HG03175 (cell line): Measurements from ENCODE around the gene ABHD16B.
A peak's percentile ranks its signal among the peaks of the same experiment; 100 is the strongest.
"Not testable (repeated sequence)": the region's sequence is repeated elsewhere in the genome, so short reads cannot be mapped to it uniquely, and the experiment has no call there.

Experiments
- ATAC-seq: cut with Tn5 transposase; IDR thresholded peaks from one replicate; pipeline ENCODE4 v1.9.1; 2021; ENCODE audit warnings: mild to moderate bottlenecking, moderate library complexity; ENCODE audit not compliant: unreplicated experiment

ABHD16B gene

GRCh38 chr20:63854069-63854765 is 7.1 kb upstream of the ABHD16B start:
- no peak for ATAC-seq

DNA sequence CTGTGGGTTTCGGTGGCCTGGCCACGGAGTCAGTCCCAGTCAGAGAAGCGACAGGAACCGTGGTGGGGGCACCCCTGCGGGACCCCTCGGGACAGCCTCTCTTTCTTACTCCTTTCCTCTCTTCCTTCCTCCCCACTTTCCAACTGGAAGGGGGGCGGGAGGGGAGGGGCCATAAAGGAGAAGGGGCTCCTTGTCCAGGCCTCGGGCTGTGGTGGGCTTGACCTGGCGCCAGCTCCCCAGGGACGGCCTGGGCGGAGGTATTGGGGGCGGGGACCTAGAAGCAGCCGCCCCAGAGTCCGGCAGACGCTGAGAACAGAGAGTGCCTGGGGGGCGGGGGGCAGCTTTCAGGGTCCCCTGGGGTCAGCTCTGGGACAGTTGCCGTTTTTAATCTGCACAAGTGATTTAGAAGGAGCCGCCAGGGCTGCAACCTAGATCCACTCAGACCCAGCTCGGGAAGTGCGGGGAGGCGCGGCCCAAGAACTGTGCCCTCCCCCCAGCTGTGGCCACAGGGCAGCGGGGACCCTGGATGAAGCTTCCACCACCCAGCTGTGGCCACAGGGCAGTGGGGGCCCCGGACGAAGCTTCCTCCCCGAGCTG is 6.4 kb upstream of the ABHD16B start:
- ATAC-seq = no peak

DNA sequence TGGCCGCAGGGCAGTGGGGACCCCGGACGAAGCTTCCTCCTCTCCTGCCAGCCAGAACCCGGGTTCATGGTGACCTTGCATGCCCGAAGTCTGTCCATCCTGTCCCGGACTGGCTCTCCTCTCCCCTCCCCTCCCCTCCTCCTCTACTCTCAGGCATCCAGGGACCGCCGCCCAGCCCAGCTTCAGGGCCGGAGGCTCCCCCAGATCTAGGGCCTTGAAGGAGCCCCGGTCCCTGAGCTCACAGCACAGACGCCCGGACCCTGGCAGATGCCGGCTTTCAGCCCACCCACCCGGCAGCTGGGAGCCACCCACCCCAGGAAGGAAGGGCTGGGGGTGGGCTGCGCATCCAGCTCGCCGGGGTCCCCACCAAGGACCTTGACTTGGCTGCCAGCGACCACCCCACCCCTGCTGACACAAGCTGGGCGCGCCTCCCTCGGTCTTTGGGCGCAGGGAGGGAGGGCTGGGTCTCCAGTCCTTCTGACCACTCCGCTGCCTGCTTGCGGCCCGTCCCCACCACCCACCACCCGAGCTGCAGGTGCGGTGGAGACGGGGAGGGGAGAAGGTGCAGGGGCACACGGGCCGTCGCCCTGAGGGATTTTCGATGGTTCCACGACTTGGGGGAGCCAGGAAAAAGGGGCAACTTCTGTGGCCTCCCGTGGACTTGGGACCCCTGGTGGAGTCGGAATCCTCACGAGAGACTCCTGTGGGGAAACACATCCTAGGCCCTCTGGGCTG is 5.8 kb upstream of the ABHD16B start:
- ATAC-seq = no peak

GRCh38 chr20:63856098-63856511 is 5.2 kb upstream of the ABHD16B start:
- ATAC-seq = no peak

GRCh38 chr20:63857764-63858392 is 3.4 kb upstream of the ABHD16B start:
- ATAC-seq = no peak

DNA sequence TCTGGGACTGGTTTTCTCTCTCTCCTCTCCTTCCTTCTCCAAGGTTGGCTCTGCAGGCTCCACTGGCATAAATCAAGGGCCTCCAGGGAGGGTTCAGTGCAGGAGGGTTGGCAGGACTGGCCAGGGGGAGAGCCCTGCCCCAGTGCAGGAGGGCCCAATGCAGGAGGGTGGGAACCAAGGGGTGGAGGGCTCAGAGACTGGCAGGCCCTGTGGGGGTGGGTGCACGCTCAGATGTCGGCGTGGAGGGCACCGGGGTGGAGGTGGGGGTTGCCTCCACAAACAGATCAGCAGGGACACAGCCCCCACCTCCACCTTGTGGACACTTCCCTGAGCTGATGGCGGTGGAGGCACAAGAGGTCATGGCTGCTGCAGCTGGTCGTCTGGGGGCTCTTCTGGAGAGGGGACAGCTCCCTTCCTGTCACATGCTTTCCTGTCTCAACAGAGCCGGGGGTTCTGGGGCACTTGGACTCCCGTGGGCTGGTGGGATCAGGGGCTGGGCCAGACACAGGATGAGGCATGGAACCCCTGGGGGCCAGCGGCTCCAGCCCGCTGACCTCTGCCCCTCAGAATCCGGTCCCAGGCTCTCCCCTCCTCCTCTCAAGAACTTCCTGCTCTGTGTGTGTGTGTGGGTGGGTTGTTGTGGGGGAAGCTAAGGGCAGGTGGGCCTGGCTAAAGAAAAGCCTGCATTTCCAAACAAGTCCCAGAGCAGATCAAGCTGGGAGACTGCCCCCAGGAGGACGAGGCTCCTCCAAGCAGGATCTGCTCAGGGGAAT is 2.7 kb upstream of the ABHD16B start:
- ATAC-seq = no peak

DNA sequence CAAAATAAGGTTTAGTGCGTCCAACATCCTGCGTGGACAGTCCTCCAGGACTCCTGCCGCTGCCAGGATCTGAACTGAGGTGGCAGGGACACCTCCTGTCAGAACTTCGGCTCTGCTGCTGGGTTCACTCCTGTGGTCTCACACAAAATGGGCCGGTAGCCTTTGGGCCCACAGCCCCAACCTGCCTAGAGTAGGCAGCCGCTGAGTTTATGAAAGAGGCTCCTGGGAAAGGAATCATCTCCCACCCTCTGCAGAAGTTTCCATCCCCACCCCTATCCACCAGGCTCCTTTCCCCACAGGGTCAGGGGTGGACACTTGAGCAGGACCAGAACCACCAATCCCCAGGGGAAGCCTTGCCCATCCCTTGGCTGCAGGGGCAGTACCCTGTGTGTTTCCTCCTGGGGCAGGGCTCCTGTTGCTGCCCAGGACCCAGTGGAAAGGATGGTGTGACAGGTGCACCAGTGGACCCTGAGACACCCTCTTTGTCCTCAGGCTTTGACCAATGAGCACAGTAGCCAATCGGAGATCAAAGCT is 2.1 kb upstream of the ABHD16B start:
- ATAC-seq = no peak

- no peak for ATAC-seq
Observed at GRCh38 chr20:63860325-63861051, 810 bp upstream of the ABHD16B start.

DNA sequence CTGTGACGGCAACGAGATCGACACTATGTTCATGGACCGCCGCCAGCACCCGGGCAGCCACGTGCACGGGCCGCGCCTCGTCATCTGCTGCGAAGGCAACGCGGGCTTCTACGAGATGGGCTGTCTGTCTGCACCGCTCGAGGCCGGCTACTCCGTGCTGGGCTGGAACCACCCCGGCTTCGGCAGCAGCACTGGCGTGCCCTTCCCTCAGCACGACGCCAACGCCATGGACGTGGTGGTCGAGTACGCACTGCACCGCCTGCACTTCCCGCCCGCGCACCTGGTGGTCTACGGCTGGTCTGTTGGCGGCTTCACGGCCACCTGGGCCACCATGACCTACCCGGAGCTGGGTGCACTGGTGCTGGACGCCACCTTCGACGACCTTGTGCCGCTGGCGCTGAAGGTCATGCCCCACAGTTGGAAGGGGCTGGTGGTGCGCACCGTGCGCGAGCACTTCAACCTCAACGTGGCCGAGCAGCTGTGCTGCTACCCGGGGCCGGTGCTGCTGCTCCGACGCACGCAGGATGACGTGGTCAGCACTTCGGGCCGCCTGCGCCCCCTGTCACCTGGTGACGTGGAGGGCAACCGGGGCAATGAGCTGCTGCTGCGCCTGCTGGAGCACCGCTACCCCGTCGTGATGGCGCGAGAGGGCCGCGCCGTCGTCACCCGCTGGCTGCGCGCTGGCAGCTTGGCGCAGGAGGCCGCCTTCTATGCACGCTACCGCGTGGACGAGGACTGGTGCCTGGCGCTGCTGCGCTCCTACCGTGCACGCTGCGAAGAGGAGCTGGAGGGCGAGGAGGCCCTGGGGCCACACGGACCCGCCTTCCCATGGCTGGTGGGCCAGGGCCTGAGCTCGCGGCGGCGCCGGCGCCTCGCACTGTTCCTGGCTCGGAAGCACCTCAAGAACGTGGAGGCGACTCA is 943 bp downstream of the ABHD16B start:
- ATAC-seq = no peak

DNA sequence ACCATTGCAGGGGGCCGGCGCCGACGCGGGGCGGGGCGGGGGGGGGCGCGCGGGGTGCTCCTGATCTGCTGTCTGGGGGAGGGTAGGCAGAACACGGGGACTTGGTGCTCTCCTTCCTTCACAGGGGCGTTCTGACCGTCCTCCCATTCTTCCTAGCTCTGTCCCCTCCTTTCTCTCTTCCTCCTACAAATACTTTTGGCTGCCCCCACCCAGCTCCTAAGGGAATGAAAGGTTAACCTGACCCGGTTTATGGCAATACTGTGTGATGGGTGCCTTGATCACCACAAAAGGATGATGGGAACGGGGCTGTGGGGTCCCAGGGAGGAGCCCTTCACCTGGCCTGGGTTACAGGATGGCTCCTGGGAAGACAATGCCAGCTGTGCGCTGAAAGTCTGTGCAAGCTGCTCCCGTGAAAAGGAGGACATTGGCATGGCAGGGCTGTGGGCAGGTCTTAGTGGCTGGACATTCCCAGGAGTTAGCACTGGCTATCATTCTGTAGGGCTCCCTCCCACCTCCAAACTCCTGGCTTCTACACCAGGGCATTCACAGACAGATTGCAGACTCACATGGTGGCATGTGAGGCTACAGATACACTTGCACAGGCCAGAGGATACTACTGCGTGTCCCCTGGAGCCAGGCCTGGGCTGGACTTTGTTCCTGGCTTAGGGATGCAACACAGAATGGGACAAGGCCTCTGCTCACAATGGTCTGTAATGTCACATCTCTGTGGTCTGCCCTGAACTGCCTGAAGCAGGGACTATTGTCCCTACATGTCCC is 1.9 kb downstream of the ABHD16B start:
- ATAC-seq = no peak

GRCh38 chr20:63863798-63864544 is 2.7 kb downstream of the ABHD16B start:
- peak; percentile 78 for ATAC-seq

DNA sequence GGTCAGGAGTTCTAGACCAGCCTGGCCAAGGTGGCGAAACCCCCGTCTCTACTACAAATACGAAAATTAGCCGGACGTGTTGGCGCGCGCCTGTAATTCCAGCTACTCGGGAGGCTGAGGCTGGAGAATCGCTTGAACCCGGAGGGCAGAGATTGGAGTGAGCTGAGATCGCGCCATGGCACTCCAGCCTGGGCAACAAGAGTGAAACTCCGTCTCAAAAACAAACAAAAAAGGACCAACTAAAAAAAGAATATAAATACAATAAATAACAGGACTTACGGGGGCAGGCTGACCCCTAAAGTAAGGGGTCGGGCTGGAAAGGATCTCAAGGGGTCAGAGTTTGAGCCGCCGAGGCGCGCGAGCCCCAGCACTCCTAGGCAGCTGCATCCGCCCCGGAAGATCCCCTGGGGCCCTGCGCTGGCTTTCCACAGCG is 3.3 kb downstream of the ABHD16B start:
- no peak for ATAC-seq

DNA sequence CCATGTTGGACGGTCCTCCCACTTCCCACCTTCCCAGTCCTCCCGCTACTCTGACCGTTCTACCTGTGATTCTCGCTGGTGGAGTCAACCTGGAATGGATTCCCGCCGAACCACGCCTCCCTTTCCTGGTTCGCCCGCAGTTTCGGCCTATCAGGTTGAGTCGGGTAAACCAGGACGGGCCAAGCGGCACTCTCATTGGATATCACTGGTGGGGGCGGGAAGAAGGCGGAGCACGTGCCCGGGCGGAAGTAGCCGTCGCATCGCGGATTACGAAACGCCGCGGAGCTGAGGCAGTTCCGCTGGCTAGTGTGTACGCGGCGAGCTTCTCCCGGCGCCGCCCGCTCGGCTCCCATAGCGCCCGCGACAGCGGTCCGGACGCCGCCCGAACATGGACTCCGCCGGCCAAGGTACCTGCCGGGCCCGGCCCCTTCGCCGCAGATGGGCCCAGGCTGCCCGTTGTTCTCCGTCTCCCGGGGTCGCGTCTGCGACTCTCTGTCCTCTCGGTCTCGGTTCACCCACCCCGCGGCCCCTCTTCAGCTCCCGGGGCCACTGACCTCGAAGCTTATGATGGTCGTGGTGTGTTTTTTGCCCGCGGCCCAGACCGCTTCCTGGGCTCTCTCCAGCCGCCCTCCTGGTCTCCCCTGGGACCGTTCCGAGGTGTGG is 3.8 kb downstream of the ABHD16B start, which contains the start of gene TPD52L2:
Gene TPD52L2 (plus strand): TSS at position 293 of the 663 bp plus-strand sequence. CDS start 96 bp downstream, at position 389.
- ATAC-seq = peak; percentile 64

- not testable (repeated sequence) for ATAC-seq
Observed at GRCh38 chr20:63867042-63867441, 5.7 kb downstream of the ABHD16B start.

DNA sequence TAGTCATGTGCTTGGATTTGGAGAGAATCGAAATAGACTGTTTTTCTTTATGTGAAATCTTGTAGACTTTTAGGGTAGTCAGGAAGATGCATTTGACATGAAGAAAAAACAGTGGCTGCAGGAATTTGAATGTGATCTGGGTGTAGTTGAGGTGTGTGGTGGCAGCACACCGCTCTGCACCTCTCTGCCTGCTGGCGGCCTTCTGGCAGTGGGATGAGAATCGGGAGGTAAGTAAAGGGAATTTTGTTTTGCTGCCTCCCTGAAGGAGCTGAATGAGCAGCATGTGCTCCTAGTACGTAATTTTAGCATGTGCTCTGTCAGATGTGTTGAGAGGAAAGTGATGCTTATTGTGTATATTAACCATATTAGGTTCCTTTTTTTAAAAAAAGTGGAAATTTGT is 7.0 kb downstream of the ABHD16B start:
- no peak for ATAC-seq

DNA sequence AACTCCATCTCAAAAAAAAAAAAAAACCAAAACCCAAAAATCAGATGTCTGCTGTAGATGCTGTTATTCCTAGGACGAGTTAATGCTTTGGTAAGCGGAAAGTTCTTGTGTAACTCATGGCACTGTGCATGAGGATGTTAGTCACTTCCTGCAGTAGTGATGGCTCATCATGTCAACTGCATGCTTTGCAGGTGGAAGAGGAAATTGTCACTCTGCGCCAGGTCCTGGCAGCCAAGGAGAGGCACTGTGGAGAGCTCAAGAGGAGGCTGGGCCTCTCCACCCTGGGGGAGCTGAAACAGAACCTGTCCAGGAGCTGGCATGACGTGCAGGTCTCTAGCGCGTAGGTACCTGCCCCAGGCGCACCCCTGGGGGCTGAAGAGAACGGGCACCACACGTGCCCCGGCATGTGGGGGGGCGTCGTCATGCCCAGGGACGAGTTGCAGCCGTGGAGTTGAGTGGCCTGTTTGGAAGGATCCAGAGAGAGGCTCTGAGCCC is 12.2 kb downstream of the ABHD16B start:
- ATAC-seq = no peak
